Caco-2 (cell line): ENCODE results near the gene VPS39. TPM values are rescaled to one million over a fixed set of nuclear protein-coding genes. Genes with fewer than 3 reads are reported as not detected.

Source experiments
- BruUV-seq: library from RNA; stranded (reverse); fragments of 400-500 nt; replicated peaks from 2 replicates; lab custom pipeline; 2021; lab: Mats Ljungman, UMichigan
- CTCF ChIA-PET: fragments of 300-600 bp; sonication (Branson Sonifier 250); formaldehyde crosslinking; loops from one replicate; lab custom pipeline; 2022; ENCODE audit warnings: antibody characterized with exemption; lab: Charles Lee
- POLR2A ChIA-PET: fragments of 300-600 bp; sonication (Branson Sonifier 250); formaldehyde crosslinking; loops from one replicate; lab custom pipeline; 2022; ENCODE audit warnings: antibody characterized with exemption; lab: Charles Lee
- DNase-seq, 2 experiments: peaks; one replicate each; pipeline versions ENCODE4 v3.0.0 to v3.0.0-alpha.2; 2020 to 2022
- H3K27me3 ChIP-seq: replicated peaks from 2 replicates; pipeline ENCODE4 v1.6.0; 2011; ENCODE audit warnings: low read length; ENCODE audit not compliant: control insufficient read depth, insufficient read depth
- H3K36me3 ChIP-seq: 2 replicates; pipeline ENCODE4 v1.5.1; 2011; ENCODE audit warnings: low read length; ENCODE audit not compliant: control insufficient read depth, insufficient read depth
- H3K4me1 ChIP-seq: fragments of 250-450 bp; sonication (Bioruptor Pico); 2 replicates; pipeline ENCODE4 v1.5.1; 2020; ENCODE audit warnings: mild to moderate bottlenecking
- H3K4me3 ChIP-seq: 2 replicates; pipeline ENCODE4 v1.5.1; 2011; ENCODE audit warnings: low read depth, mild to moderate bottlenecking, control low read depth, low read length
- H3K9me3 ChIP-seq: fragments of 250-450 bp; sonication (Bioruptor Pico); 2 replicates; pipeline ENCODE4 v1.5.1; 2020; ENCODE audit warnings: mild to moderate bottlenecking, moderate library complexity
- H3K27ac Mint-ChIP-seq: one replicate; pipeline ENCODE4 v1.8.0; 2022; ENCODE audit warnings: mixed read lengths; ENCODE audit not compliant: unreplicated experiment
- H3K27me3 Mint-ChIP-seq: one replicate; pipeline ENCODE4 v1.8.0; 2022; ENCODE audit warnings: mixed read lengths; ENCODE audit not compliant: insufficient read depth, unreplicated experiment
- H3K36me3 Mint-ChIP-seq: one replicate; pipeline ENCODE4 v1.8.0; 2022; ENCODE audit warnings: mild to moderate bottlenecking, mixed read lengths; ENCODE audit not compliant: insufficient read depth, unreplicated experiment
- H3K4me1 Mint-ChIP-seq: one replicate; pipeline ENCODE4 v1.8.0; 2022; ENCODE audit warnings: low read depth, mixed read lengths; ENCODE audit not compliant: unreplicated experiment
- H3K4me3 Mint-ChIP-seq: one replicate; pipeline ENCODE4 v1.8.0; 2022; ENCODE audit warnings: mild to moderate bottlenecking, moderate library complexity, mixed read lengths; ENCODE audit not compliant: unreplicated experiment
- H3K9me3 Mint-ChIP-seq: one replicate; pipeline ENCODE4 v1.8.0; 2022; ENCODE audit warnings: mixed read lengths; ENCODE audit not compliant: unreplicated experiment
- intact Hi-C: fragments of 100-400 bp; cut with micrococcal nuclease; formaldehyde crosslinking; loops from one replicate; pipeline ENCODE4 v1.10.0; 2022; ENCODE audit not compliant: unreplicated experiment
- total RNA-seq: library from RNA; stranded (reverse); gene quantifications from 2 replicates; pipeline ENCODE4 v1.2.3, GENCODE V29; 2022
- TF ChIP-seq, protein P1 (sequence below), 2 experiments: fragments of 200-600 bp in 1 of 2; IDR thresholded peaks; 1 replicate in 1 of 2; 2 replicates in 1 of 2; pipeline versions ENCODE4 v1.5.1 to v1.8.0; 2011 to 2022; ENCODE audit warnings: antibody characterized with exemption in 1 of 2, control low read depth in 1 of 2, inconsistent platforms in 1 of 2, low read depth in 1 of 2, low read length in 1 of 2, mild to moderate bottlenecking in 1 of 2, moderate library complexity in 1 of 2; ENCODE audit not compliant: insufficient read depth in 1 of 2, severe bottlenecking in 1 of 2, unreplicated experiment in 1 of 2

VPS39 gene
- total RNA-seq, 1 experiment from 2014 or later = 48.4 TPM

DNA sequence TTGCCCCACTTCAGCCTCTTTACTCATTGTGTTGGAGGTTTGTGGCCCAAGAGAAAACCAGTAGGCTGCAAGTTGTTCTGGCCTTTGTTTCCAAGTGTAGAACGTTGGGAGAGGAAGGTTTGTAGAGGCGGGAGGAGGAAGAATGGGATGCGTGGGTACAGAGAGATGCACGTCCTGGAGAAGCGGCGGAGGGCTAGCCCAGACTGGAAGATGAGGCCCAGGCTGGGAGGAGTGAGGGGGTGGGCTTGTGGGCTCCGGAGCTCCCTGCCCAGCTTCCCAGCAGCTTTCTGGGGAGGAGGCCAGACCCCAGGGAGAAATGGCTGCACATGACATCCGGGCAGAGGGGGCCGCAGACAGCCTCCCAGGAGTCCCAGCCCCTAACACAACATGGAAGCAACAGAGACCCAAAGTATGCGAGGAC, 57.0 kb downstream of the VPS39 start:
- TF ChIP-seq, protein P1, sequence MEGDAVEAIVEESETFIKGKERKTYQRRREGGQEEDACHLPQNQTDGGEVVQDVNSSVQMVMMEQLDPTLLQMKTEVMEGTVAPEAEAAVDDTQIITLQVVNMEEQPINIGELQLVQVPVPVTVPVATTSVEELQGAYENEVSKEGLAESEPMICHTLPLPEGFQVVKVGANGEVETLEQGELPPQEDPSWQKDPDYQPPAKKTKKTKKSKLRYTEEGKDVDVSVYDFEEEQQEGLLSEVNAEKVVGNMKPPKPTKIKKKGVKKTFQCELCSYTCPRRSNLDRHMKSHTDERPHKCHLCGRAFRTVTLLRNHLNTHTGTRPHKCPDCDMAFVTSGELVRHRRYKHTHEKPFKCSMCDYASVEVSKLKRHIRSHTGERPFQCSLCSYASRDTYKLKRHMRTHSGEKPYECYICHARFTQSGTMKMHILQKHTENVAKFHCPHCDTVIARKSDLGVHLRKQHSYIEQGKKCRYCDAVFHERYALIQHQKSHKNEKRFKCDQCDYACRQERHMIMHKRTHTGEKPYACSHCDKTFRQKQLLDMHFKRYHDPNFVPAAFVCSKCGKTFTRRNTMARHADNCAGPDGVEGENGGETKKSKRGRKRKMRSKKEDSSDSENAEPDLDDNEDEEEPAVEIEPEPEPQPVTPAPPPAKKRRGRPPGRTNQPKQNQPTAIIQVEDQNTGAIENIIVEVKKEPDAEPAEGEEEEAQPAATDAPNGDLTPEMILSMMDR (IDR thresholded peaks at IDR 0.05; ENCODE audit: insufficient read depth in 1 of 2, low read depth in 1 of 2, low read length in 1 of 2, severe bottlenecking in 1 of 2, unreplicated experiment in 1 of 2) = no peak
- Histone ChIP-seq H3K27me3 (no peaks in the 10 kb centered on the region), H3K36me3 (no peaks in the 10 kb centered on the region), H3K4me1 (peaks cover 19% of the 10 kb centered on the region), H3K4me3 (no peak overlapping the region), H3K9me3 (no peaks in the 10 kb centered on the region)
- no peak overlapping the region for H3K4me3 Mint-ChIP-seq
- intact Hi-C loops = no loop called here
- H3K27ac Mint-ChIP-seq = no peak overlapping the region
- ChIA-PET POLR2A (no interaction called here), CTCF (no interaction called here)
- no peaks in the 10 kb centered on the region for H3K27me3 Mint-ChIP-seq
- no peaks in the 10 kb centered on the region for H3K36me3 Mint-ChIP-seq
- DNase-seq = no peak
- H3K4me1 Mint-ChIP-seq = peaks cover 11% of the 10 kb centered on the region
- no TSS peak for BruUV-seq
- no peaks in the 10 kb centered on the region for H3K9me3 Mint-ChIP-seq

DNA sequence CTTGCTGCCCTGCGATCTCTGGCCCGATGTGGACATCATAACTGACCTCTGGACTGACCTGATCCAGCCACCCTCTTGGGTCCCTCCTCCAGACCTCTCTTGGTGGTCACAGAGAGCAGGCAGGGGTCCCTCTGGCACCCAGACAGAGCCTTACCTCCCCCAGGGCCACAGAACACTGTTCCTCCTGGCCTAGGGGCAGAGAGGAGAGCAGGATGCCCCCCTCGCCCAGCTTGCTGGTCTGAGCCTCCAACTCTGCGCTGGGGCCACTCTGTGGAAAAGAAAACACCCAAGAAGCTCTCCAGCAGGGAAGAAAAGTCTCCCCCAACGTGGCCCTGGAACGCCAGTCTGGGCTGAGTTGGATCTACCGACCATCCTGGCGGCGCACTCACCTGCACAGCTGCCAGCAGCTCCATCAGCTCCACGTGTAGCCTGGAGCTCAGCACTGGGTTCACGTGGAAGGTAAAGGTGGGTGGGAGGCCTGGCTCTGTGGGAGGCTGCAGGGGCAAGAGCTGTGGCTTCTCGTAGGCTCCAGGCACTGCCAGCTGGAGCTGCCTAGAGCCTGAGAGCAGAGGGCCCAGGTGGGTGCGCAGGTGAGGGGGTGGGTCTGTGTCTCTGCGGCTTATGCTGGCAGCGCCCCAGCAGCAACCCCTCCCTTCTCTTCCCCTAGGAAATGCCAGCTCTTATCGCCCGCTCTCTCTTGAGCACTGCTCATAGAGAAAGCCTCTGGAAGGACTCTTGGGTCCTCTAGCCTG, 57.7 kb downstream of the VPS39 start:
- Histone ChIP-seq H3K9me3 (no peaks in the 10 kb centered on the region), H3K4me1 (peaks cover 11% of the 10 kb centered on the region), H3K4me3 (no peak overlapping the region), H3K36me3 (no peaks in the 10 kb centered on the region), H3K27me3 (no peaks in the 10 kb centered on the region)
- no peak for DNase-seq
- Mint-ChIP-seq H3K27me3 (no peaks in the 10 kb centered on the region), H3K36me3 (no peaks in the 10 kb centered on the region), H3K4me3 (no peak overlapping the region), H3K27ac (no peak overlapping the region), H3K4me1 (peaks cover 11% of the 10 kb centered on the region), H3K9me3 (no peaks in the 10 kb centered on the region)
- CTCF ChIA-PET = interaction anchor here (0.5 kb wide), 1 partner anchor 167 kb away, joined by 3 read pairs; no protein-coding TSS in a partner anchor
- intact Hi-C loops = no loop called here
- POLR2A ChIA-PET = no interaction called here
- BruUV-seq = no TSS peak
- TF ChIP-seq, protein P1 (IDR thresholded peaks at IDR 0.05; ENCODE audit: insufficient read depth in 1 of 2, low read depth in 1 of 2, low read length in 1 of 2, severe bottlenecking in 1 of 2, unreplicated experiment in 1 of 2) = no peak

DNA sequence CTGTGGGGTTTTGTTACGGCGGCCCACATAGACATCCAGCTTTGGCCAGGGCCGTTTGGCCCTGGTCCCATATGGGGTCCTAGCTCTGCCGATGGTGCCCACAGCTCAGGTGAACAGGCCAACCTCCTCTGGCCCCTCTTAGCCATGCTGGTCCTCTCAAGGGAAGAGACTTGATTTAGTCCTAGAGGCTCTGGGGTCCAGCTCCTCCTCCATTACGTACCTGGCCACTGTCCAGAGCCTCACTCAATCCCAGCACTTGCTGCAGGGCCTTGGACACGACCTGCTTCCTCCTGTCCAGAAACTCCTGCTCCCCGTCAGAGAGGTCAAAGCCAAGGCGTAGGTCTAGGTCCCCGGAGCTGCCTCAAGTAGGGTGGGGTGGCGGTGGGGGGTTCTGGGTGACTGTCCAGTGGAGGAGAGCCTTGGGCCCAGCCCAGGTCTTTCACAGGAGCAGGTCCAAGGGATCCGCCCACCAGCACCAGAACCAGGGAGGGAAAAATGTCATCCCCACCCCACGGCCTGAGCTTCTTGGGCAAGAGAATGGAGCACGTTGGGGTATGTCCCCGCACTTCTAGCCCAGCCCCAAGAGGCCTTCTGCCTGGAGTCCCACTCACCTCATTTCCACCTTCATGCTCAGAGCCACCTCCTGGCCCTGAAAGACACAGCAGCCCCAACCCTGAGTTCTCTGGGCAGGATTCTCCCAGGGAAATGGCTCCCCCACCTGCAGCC, 58.4 kb downstream of the VPS39 start:
- ChIA-PET CTCF (interaction anchor here (0.5 kb wide), 1 partner anchor 168 kb away, joined by 3 read pairs; no protein-coding TSS in a partner anchor), POLR2A (no interaction called here)
- DNase-seq = peak in 1 of 2 experiments; percentile 31

More for the DNA sequence above, 58.4 kb downstream of the VPS39 start:
- Mint-ChIP-seq H3K27ac (peak overlapping the region; percentile 14), H3K36me3 (no peaks in the 10 kb centered on the region), H3K4me3 (no peak overlapping the region), H3K9me3 (no peaks in the 10 kb centered on the region), H3K4me1 (peaks cover 11% of the 10 kb centered on the region), H3K27me3 (no peaks in the 10 kb centered on the region)
- H3K4me3 ChIP-seq = no peak overlapping the region
- peaks cover 9% of the 10 kb centered on the region for H3K4me1 ChIP-seq
- no TSS peak for BruUV-seq
- TF ChIP-seq, protein P1 (IDR thresholded peaks at IDR 0.05; ENCODE audit: insufficient read depth in 1 of 2, low read depth in 1 of 2, low read length in 1 of 2, severe bottlenecking in 1 of 2, unreplicated experiment in 1 of 2) = no peak
- no peaks in the 10 kb centered on the region for H3K36me3 ChIP-seq
- no peaks in the 10 kb centered on the region for H3K27me3 ChIP-seq
- intact Hi-C loops = no loop called here
- no peaks in the 10 kb centered on the region for H3K9me3 ChIP-seq
